ENCODE data around the gene RNASEH2A.

- TF ChIP-seq POLR2A (IDR thresholded peaks at IDR 0.05; ENCODE audit: low read length) (peak; percentile 64), GATA1 (IDR thresholded peaks at IDR 0.05; ENCODE audit: low read depth, low read length) (no peak)
Observed at GRCh38 chr19:12788682-12789097, 17.7 kb upstream of the RNASEH2A start.
